ENCODE results near the gene REST.

The REST gene

GRCh38 chr4:56977321-56978012, 69.8 kb downstream of the REST start, which contains the start of gene NOA1:
Gene NOA1 (minus strand): TSS chr4:56977606. CDS start chr4:56977585, 21 bp downstream.
- DNase-seq: peak; percentile 74 to 89

DNA sequence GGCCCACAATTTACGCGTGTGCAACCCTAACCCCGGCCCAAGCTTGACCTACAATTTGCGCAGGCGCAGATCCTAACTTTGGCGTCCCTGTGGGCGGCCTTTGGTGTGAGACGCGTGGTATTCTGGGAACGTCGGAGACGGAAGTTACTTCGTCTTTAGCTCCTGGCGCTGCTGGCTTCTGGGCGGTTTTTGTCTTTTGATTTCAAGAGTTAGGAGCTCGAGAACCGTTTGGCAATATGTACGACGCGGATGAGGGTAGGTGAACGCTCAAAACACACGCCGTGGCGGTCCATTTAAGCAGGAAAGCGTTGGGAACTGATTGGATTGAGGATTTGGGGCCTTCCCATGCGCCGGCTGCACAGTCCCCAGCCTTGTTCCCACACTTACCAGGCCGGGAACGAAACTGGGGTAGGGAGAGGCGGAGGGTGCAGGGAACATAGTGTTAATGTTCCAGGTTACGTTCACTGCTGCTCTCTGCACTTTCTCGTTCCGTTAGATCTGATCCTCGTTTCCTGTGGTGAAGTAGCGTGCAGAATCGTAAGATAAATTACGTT, 71.1 kb downstream of the REST start, which contains the start of gene POLR2B:
POLR2B (plus strand) TSS at position 147 of the 554 bp plus-strand sequence; CDS start at position 237, 90 bp downstream.
- DNase-seq: peak; percentile 16 to 57

DNA sequence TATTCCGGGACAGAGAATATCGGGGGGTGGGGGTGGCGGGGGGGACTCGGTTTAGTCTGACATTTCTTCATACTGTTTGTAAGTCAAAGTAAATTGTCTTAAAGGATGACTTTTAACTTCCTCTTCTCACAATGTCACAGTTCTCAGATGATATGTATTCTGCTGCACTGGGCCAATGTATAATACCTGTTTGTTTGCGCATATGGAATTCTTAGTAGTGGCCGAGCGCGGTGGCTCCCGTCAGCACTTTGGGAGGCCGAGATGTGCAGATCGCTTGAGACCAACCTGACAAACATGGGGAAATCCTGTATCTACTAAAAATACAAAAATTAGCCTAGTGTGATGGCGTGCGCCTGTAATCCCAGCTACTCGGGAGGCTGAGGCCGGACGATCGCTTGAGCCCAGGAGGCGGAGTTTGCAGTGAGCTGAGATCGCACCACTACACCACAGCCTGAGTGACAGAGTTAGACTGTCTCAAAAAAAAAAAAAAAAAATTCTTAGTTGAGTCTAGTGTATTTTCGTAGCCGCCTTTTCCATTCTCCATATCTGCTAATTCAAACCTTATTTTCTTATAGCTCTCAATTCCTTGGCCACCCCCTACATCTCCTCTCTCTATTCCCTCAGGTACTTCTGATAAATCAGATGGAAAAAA, 71.8 kb downstream of the REST start:
- no peak for DNase-seq

DNA sequence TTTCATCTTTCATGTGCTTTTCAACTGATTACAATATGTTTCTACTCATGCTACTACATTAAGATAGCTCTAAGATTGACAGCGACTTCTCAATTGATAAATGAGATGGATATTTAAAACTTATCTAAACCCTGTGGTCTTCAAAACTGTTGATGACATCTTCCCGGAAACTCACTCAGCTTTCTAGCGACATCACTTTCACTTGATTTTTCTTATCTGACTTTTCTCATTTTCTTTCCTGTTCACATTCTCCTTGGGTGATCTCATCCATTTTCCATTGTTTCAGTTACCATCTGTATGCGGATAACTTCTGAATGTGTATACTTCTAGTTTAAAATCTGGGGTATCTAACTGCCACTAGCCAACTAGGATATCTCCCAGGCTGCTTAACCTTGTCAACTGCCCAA, 74.1 kb downstream of the REST start:
- DNase-seq: no peak

DNA sequence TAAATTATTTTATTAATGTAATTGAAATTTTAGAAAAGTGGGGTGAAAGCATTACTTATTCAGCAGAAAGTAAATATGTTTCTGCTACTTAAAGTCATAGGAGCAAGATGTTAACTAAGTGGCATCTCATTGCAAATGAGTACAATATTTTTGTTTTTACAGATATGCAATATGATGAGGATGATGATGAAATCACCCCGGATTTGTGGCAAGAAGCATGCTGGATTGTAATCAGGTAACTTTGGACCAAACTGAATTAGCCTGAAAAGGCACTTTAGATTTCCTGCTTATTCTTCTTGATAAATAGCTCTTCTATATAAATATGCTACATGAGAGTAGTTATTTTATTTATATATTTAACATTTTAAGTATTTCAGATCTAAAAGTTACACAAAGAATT, 78.5 kb downstream of the REST start:
- DNase-seq: no peak

DNA sequence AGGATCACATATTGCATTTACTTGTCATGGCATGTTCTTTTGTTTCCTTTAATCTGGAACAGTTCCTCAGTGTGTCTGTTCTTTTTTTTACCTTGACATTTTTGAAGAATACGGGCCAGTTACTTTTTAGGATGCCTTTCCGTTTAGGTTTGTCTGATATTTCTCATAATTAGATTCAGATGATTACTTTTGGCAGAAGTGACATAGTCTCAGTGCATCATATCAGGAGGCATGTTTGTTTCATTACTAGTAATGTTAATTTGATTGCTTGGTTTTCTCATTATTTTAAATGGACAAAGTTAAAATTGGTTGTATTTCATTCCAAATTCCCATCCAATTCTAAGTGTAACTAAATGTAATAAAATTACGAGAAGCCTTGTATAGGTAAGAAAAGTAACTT, 79.3 kb downstream of the REST start:
- DNase-seq: no peak

- no peak for DNase-seq
Measured at GRCh38 chr4:56990109-56990905, 82.6 kb downstream of the REST start.

GRCh38 chr4:56995525-56995924, 87.8 kb downstream of the REST start:
- DNase-seq: peak; percentile 56 to 74

- DNase-seq: no peak
Measured at GRCh38 chr4:56999751-57000150, 92.1 kb downstream of the REST start.

GRCh38 chr4:57013543-57014120, 105.9 kb downstream of the REST start:
- no peak for DNase-seq

Data from cerebellar nuclear complex (tissue), 1 donor.